ENCODE results near the gene TP73. TPM values are rescaled to one million over a fixed set of nuclear protein-coding genes. Genes with fewer than 3 reads are reported as not detected.

TP73 gene
- total RNA-seq, 5 donors from 2014 or later (not counting 1 experiment from before 2014, with no cell fraction given) = 0.12 to 0.21 (median 0.18) TPM; not detected in 1

GRCh38 chr1:3678361-3679097, 26.2 kb downstream of the TP73 start:
- no peaks in the 10 kb centered on the region for H3K36me3 ChIP-seq (ENCODE audit: control insufficient read depth in 2 of 2, extremely low read depth in 1 of 2, insufficient read depth in 1 of 2, low read length in 1 of 2)
- Mint-ChIP-seq H3K9me3 (no peaks in the 10 kb centered on the region), H3K4me3 (no peak overlapping the region), H3K36me3 (no peaks in the 10 kb centered on the region), H3K27me3 (peaks cover under 1 to 11% of the 10 kb centered on the region in 2 donors), H3K4me1 (peaks cover 4 to 30% (median 13%) of the 10 kb centered on the region in 3 donors), H3K27ac (no peak overlapping the region)
- POLR2A ChIA-PET = no interaction called here
- no peak overlapping the region for H3K4me3 ChIP-seq (ENCODE audit: control insufficient read depth in 1 of 2, extremely low read depth in 1 of 2, low read length in 1 of 2)
- DNase-seq (no peak), ATAC-seq (replicated peaks in 1 of 4) (no peak)
- H3K27ac ChIP-seq (ENCODE audit: low read length) = no peak overlapping the region
- peaks cover 0 to 52% of the 10 kb centered on the region in 2 experiments for H3K27me3 ChIP-seq (replicated peaks in 1 of 2; ENCODE audit: control insufficient read depth in 2 of 2, extremely low read depth in 1 of 2, insufficient read depth in 2 of 2, low read length in 1 of 2)
- 64% methylated on average over 16 of the region's 21 CpGs for WGBS (ENCODE audit: insufficient coverage)
- CTCF ChIA-PET = no interaction called here
- H3K9me3 ChIP-seq = no peaks in the 10 kb centered on the region
- peaks cover 0 to 28% of the 10 kb centered on the region in 2 experiments for H3K4me1 ChIP-seq (ENCODE audit: control insufficient read depth in 1 of 2, extremely low read depth in 1 of 2, insufficient read depth in 2 of 2, low read length in 2 of 2)

- Histone ChIP-seq H3K4me1 (ENCODE audit: control insufficient read depth in 1 of 2, extremely low read depth in 1 of 2, insufficient read depth in 2 of 2, low read length in 2 of 2) (peaks cover 0 to 22% of the 10 kb centered on the region in 2 experiments), H3K27me3 (replicated peaks in 1 of 2; ENCODE audit: control insufficient read depth in 2 of 2, extremely low read depth in 1 of 2, insufficient read depth in 2 of 2, low read length in 1 of 2) (peaks cover 0 to 53% of the 10 kb centered on the region in 2 experiments), H3K36me3 (ENCODE audit: control insufficient read depth in 2 of 2, extremely low read depth in 1 of 2, insufficient read depth in 1 of 2, low read length in 1 of 2) (no peaks in the 10 kb centered on the region), H3K27ac (ENCODE audit: low read length) (no peak overlapping the region), H3K9me3 (no peaks in the 10 kb centered on the region), H3K4me3 (ENCODE audit: control insufficient read depth in 1 of 2, extremely low read depth in 1 of 2, low read length in 1 of 2) (no peak overlapping the region)
- Mint-ChIP-seq H3K4me1 (peaks cover 4 to 29% (median 12%) of the 10 kb centered on the region in 3 donors), H3K27ac (no peak overlapping the region), H3K9me3 (no peaks in the 10 kb centered on the region), H3K4me3 (no peak overlapping the region), H3K27me3 (peaks cover 0 to 11% of the 10 kb centered on the region in 2 donors), H3K36me3 (no peaks in the 10 kb centered on the region)
- ChIA-PET CTCF (no interaction called here), POLR2A (no interaction called here)
- WGBS (ENCODE audit: insufficient coverage) = 56% methylated on average over 14 of the region's 18 CpGs
- DNase-seq (no peak), ATAC-seq (replicated peaks in 1 of 4) (no peak)
Measured at GRCh38 chr1:3679098-3679555, 26.8 kb downstream of the TP73 start.

GRCh38 chr1:3679799-3680453, 27.6 kb downstream of the TP73 start:
- H3K36me3 Mint-ChIP-seq = no peaks in the 10 kb centered on the region
- Histone ChIP-seq H3K36me3 (ENCODE audit: control insufficient read depth in 2 of 2, extremely low read depth in 1 of 2, insufficient read depth in 1 of 2, low read length in 1 of 2) (no peaks in the 10 kb centered on the region), H3K4me3 (ENCODE audit: control insufficient read depth in 1 of 2, extremely low read depth in 1 of 2, low read length in 1 of 2) (no peak overlapping the region), H3K4me1 (ENCODE audit: control insufficient read depth in 1 of 2, extremely low read depth in 1 of 2, insufficient read depth in 2 of 2, low read length in 2 of 2) (peaks cover 0 to 22% of the 10 kb centered on the region in 2 experiments), H3K9me3 (no peaks in the 10 kb centered on the region), H3K27me3 (replicated peaks in 1 of 2; ENCODE audit: control insufficient read depth in 2 of 2, extremely low read depth in 1 of 2, insufficient read depth in 2 of 2, low read length in 1 of 2) (peaks cover 0 to 53% of the 10 kb centered on the region in 2 experiments), H3K27ac (ENCODE audit: low read length) (no peak overlapping the region)
- H3K27me3 Mint-ChIP-seq = peaks cover 0 to 11% of the 10 kb centered on the region in 2 donors
- ATAC-seq (replicated peaks in 1 of 4) (no peak), DNase-seq (no peak)
- CTCF ChIA-PET = no interaction called here
- H3K9me3 Mint-ChIP-seq = no peaks in the 10 kb centered on the region
- POLR2A ChIA-PET = no interaction called here
- H3K4me3 Mint-ChIP-seq = no peak overlapping the region
- H3K27ac Mint-ChIP-seq = no peak overlapping the region
- WGBS (ENCODE audit: insufficient coverage) = 87% methylated on average over 7 of the region's 9 CpGs
- peaks cover 4 to 29% (median 12%) of the 10 kb centered on the region in 3 donors for H3K4me1 Mint-ChIP-seq

GRCh38 chr1:3680488-3681230, 28.3 kb downstream of the TP73 start:
- H3K36me3 Mint-ChIP-seq = no peaks in the 10 kb centered on the region
- POLR2A ChIA-PET = no interaction called here
- 83% methylated on average over 10 of the region's 20 CpGs for WGBS (ENCODE audit: insufficient coverage)

GRCh38 chr1:3681231-3681897, 29.0 kb downstream of the TP73 start:
- Histone ChIP-seq H3K36me3 (ENCODE audit: control insufficient read depth in 2 of 2, extremely low read depth in 1 of 2, insufficient read depth in 1 of 2, low read length in 1 of 2) (no peaks in the 10 kb centered on the region), H3K4me1 (ENCODE audit: control insufficient read depth in 1 of 2, extremely low read depth in 1 of 2, insufficient read depth in 2 of 2, low read length in 2 of 2) (peaks cover 0 to 20% of the 10 kb centered on the region in 2 experiments), H3K27ac (ENCODE audit: low read length) (no peak overlapping the region), H3K27me3 (replicated peaks in 1 of 2; ENCODE audit: control insufficient read depth in 2 of 2, extremely low read depth in 1 of 2, insufficient read depth in 2 of 2, low read length in 1 of 2) (peaks cover 0 to 61% of the 10 kb centered on the region in 2 experiments), H3K9me3 (no peaks in the 10 kb centered on the region), H3K4me3 (ENCODE audit: control insufficient read depth in 1 of 2, extremely low read depth in 1 of 2, low read length in 1 of 2) (no peak overlapping the region)
- no peak overlapping the region for H3K27ac Mint-ChIP-seq
- H3K9me3 Mint-ChIP-seq = no peaks in the 10 kb centered on the region
- ChIA-PET CTCF (no interaction called here), POLR2A (no interaction called here)
- WGBS (ENCODE audit: insufficient coverage) = 86% methylated on average over 18 of the region's 19 CpGs
- no peaks in the 10 kb centered on the region for H3K36me3 Mint-ChIP-seq
- peaks cover 0 to 10% of the 10 kb centered on the region in 2 donors for H3K27me3 Mint-ChIP-seq
- no peak for ATAC-seq (replicated peaks in 1 of 4)
- H3K4me3 Mint-ChIP-seq = no peak overlapping the region
- DNase-seq = no peak
- peaks cover 4 to 29% (median 12%) of the 10 kb centered on the region in 3 donors for H3K4me1 Mint-ChIP-seq

More at GRCh38 chr1:3680488-3681230, 28.3 kb downstream of the TP73 start:
- Histone ChIP-seq H3K36me3 (ENCODE audit: control insufficient read depth in 2 of 2, extremely low read depth in 1 of 2, insufficient read depth in 1 of 2, low read length in 1 of 2) (no peaks in the 10 kb centered on the region), H3K9me3 (no peaks in the 10 kb centered on the region), H3K27me3 (replicated peaks in 1 of 2; ENCODE audit: control insufficient read depth in 2 of 2, extremely low read depth in 1 of 2, insufficient read depth in 2 of 2, low read length in 1 of 2) (peaks cover 0 to 59% of the 10 kb centered on the region in 2 experiments), H3K4me3 (ENCODE audit: control insufficient read depth in 1 of 2, extremely low read depth in 1 of 2, low read length in 1 of 2) (no peak overlapping the region), H3K4me1 (ENCODE audit: control insufficient read depth in 1 of 2, extremely low read depth in 1 of 2, insufficient read depth in 2 of 2, low read length in 2 of 2) (peaks cover 0 to 22% of the 10 kb centered on the region in 2 experiments), H3K27ac (ENCODE audit: low read length) (no peak overlapping the region)
- Mint-ChIP-seq H3K27me3 (peaks cover 0 to 11% of the 10 kb centered on the region in 2 donors), H3K4me3 (no peak overlapping the region), H3K27ac (no peak overlapping the region), H3K9me3 (no peaks in the 10 kb centered on the region), H3K4me1 (peaks cover 4 to 29% (median 12%) of the 10 kb centered on the region in 3 donors)
- CTCF ChIA-PET = no interaction called here
- no peak for DNase-seq
- ATAC-seq (replicated peaks in 1 of 4) = no peak
